ENCODE measurements around the gene GLIS1.

- TF ChIP-seq EZH2 (IDR thresholded peaks at IDR 0.05; ENCODE audit: insufficient read depth, poor library complexity, severe bottlenecking) (no peak), EZH2phosphoT487 (IDR thresholded peaks at IDR 0.05; ENCODE audit: insufficient read depth, low read depth) (no peak)
Observed at GRCh38 chr1:53731043-53731600, 7.8 kb downstream of the GLIS1 start.

Measured in GM23248 (cell line).